H9 (cell line): ENCODE measurements around the gene NUP214. TPM values are rescaled to one million over a fixed set of nuclear protein-coding genes. Genes with fewer than 3 reads are reported as not detected.
A peak's percentile ranks its signal among the peaks of the same experiment; 100 is the strongest.

Source experiments
- DNase-seq: peaks from one replicate; pipeline ENCODE4 v3.0.0-alpha.2; 2017
- H2AFZ ChIP-seq: one replicate; pipeline ENCODE4 v1.6.1; 2013; ENCODE audit warnings: mild to moderate bottlenecking, low read length, control low read depth, moderate library complexity
- H2AK5ac ChIP-seq: 2 replicates; pipeline ENCODE4 v1.6.1; 2013; ENCODE audit warnings: low read length, control low read depth, mixed read lengths; ENCODE audit not compliant: insufficient read length
- H2BK120ac ChIP-seq: one replicate; pipeline ENCODE4 v1.6.1; 2013; ENCODE audit warnings: low read depth, mild to moderate bottlenecking, low read length, control low read depth, inconsistent platforms; ENCODE audit not compliant: poor library complexity, severe bottlenecking
- H2BK12ac ChIP-seq: 2 replicates; pipeline ENCODE4 v1.6.1; 2013; ENCODE audit warnings: low read length, control low read depth, mixed read lengths, low read depth; ENCODE audit not compliant: insufficient read length
- H2BK15ac ChIP-seq: 2 replicates; pipeline ENCODE4 v1.6.1; 2013; ENCODE audit warnings: low read depth, low read length, control low read depth
- H2BK20ac ChIP-seq: one replicate; pipeline ENCODE4 v1.6.1; 2013; ENCODE audit warnings: low read depth, mild to moderate bottlenecking, low read length, control low read depth, inconsistent platforms; ENCODE audit not compliant: poor library complexity, severe bottlenecking
- H2BK5ac ChIP-seq: 2 replicates; pipeline ENCODE4 v1.6.1; 2013; ENCODE audit warnings: low read length, control low read depth, mixed read lengths; ENCODE audit not compliant: insufficient read length
- H3K14ac ChIP-seq: 2 replicates; pipeline ENCODE4 v1.6.1; 2013; ENCODE audit warnings: low read length, control low read depth; ENCODE audit not compliant: insufficient read depth
- H3K18ac ChIP-seq: 2 replicates; pipeline ENCODE4 v1.6.1; 2013; ENCODE audit warnings: low read depth, mild to moderate bottlenecking, mixed read lengths, low read length, control low read depth; ENCODE audit not compliant: insufficient read length
- H3K23ac ChIP-seq: 2 replicates; pipeline ENCODE4 v1.6.1; 2013; ENCODE audit warnings: low read length, control low read depth, mixed read lengths, low read depth; ENCODE audit not compliant: insufficient read length
- H3K23me2 ChIP-seq: 2 replicates; pipeline ENCODE4 v1.6.1; 2013; ENCODE audit warnings: low read depth, mild to moderate bottlenecking, mixed read lengths, low read length, control low read depth; ENCODE audit not compliant: insufficient read length, poor library complexity, severe bottlenecking
- H3K27ac ChIP-seq: 2 replicates; pipeline ENCODE4 v1.5.1; 2013; ENCODE audit warnings: low read length, control low read depth, mixed read lengths, low read depth; ENCODE audit not compliant: insufficient read length
- H3K27me3 ChIP-seq: 2 replicates; pipeline ENCODE4 v1.6.1; 2013; ENCODE audit warnings: low read length, control low read depth, inconsistent platforms; ENCODE audit not compliant: insufficient read depth
- H3K4ac ChIP-seq: 2 replicates; pipeline ENCODE4 v1.6.1; 2013; ENCODE audit warnings: low read depth, mild to moderate bottlenecking, control low read depth, inconsistent platforms, low read length, moderate library complexity
- H3K4me1 ChIP-seq: 2 replicates; pipeline ENCODE4 v1.6.1; 2013; ENCODE audit warnings: low read length, control low read depth, inconsistent platforms; ENCODE audit not compliant: insufficient read depth
- H3K4me2 ChIP-seq: 2 replicates; pipeline ENCODE4 v1.6.1; 2013; ENCODE audit warnings: low read length, control low read depth, mixed read lengths; ENCODE audit not compliant: insufficient read length, insufficient read depth
- H3K56ac ChIP-seq: 2 replicates; pipeline ENCODE4 v1.6.1; 2013; ENCODE audit warnings: low read depth, mild to moderate bottlenecking, mixed read lengths, low read length, control low read depth; ENCODE audit not compliant: insufficient read length
- H3K79me1 ChIP-seq: 2 replicates; pipeline ENCODE4 v1.6.1; 2013; ENCODE audit warnings: low read depth, mild to moderate bottlenecking, moderate library complexity, low read length, control low read depth, inconsistent platforms; ENCODE audit not compliant: insufficient read depth, poor library complexity, severe bottlenecking
- H3K79me2 ChIP-seq: 2 replicates; pipeline ENCODE4 v1.6.1; 2013; ENCODE audit warnings: low read length, control low read depth, inconsistent platforms; ENCODE audit not compliant: insufficient read depth
- H3K9ac ChIP-seq: 2 replicates; pipeline ENCODE4 v1.6.1; 2013; ENCODE audit warnings: low read length, control low read depth, mixed read lengths; ENCODE audit not compliant: insufficient read length; ENCODE audit errors: extremely low read depth
- H3K9me3 ChIP-seq: one replicate; pipeline ENCODE4 v1.6.1; 2013; ENCODE audit warnings: low read depth, low read length, inconsistent platforms; ENCODE audit not compliant: control insufficient read depth
- H3T11ph ChIP-seq: one replicate; pipeline ENCODE4 v1.6.1; 2013; ENCODE audit warnings: mild to moderate bottlenecking, low read length, control low read depth, inconsistent platforms
- H4K20me1 ChIP-seq: one replicate; pipeline ENCODE4 v1.6.1; 2013; ENCODE audit not compliant: control insufficient read depth, insufficient read length, insufficient read depth
- H4K5ac ChIP-seq: 2 replicates; pipeline ENCODE4 v1.6.1; 2013; ENCODE audit warnings: low read depth, mild to moderate bottlenecking, mixed read lengths, low read length, control low read depth; ENCODE audit not compliant: insufficient read length
- H4K8ac ChIP-seq: replicated peaks from 2 replicates; pipeline ENCODE4 v1.6.1; 2013; ENCODE audit warnings: low read length, control low read depth, mixed read lengths, low read depth; ENCODE audit not compliant: insufficient read length
- H4K91ac ChIP-seq: 2 replicates; pipeline ENCODE4 v1.6.1; 2013; ENCODE audit warnings: low read depth, mild to moderate bottlenecking, moderate library complexity, mixed read lengths, low read length, control low read depth; ENCODE audit not compliant: insufficient read length
- H3K27ac Mint-ChIP-seq, 3 experiments: 2 replicates in 2 of 3; 3 replicates in 1 of 3; pipeline ENCODE4 v1.8.0; 2020 to 2021; ENCODE audit warnings: mixed read lengths in 3 of 3, mild to moderate bottlenecking in 1 of 3, moderate library complexity in 1 of 3
- H3K27me3 Mint-ChIP-seq: 2 replicates; pipeline ENCODE4 v1.8.0; 2021; ENCODE audit warnings: low read depth, mild to moderate bottlenecking, moderate library complexity, mixed read lengths
- H3K36me3 Mint-ChIP-seq, 3 experiments: 2 replicates in 2 of 3; 3 replicates in 1 of 3; pipeline ENCODE4 v1.8.0; 2020 to 2021; ENCODE audit warnings: low read depth in 3 of 3, mixed read lengths in 3 of 3; ENCODE audit not compliant: insufficient read depth in 1 of 3
- H3K4me1 Mint-ChIP-seq, 2 experiments: 2 replicates each; pipeline ENCODE4 v1.8.0; 2020; ENCODE audit warnings: mixed read lengths in 2 of 2
- H3K4me3 Mint-ChIP-seq, 2 experiments: 2 replicates in 1 of 2; 3 replicates in 1 of 2; pipeline ENCODE4 v1.8.0; 2020 to 2021; ENCODE audit warnings: mild to moderate bottlenecking in 2 of 2, mixed read lengths in 2 of 2, moderate library complexity in 1 of 2
- H3K9me3 Mint-ChIP-seq, 2 experiments: 2 replicates in 1 of 2; 3 replicates in 1 of 2; pipeline ENCODE4 v1.8.0; 2020; ENCODE audit warnings: mild to moderate bottlenecking in 2 of 2, mixed read lengths in 2 of 2, moderate library complexity in 1 of 2
- WGBS: extraction: QIAGEN DNeasy Blood & Tissue Kit; methylation state at CpG from one replicate; pipeline ENCODE4 v1.1.7; 2013; ENCODE audit warnings: missing lambda C conversion rate, low lambda C conversion rate, mixed read lengths; ENCODE audit not compliant: insufficient read length; ENCODE audit errors: extremely low coverage; 5-methylcytosine and 5-hydroxymethylcytosine counted together
- total RNA-seq: library from RNA; stranded (reverse); gene quantifications from 2 replicates; pipeline ENCODE4 v1.2.1, GENCODE V29; 2021
- TF ChIP-seq, protein P1 (sequence below): fragments of 200-600 bp; sonication (generic); conservative IDR thresholded peaks from 3 replicates; pipeline ENCODE4 v1.8.0; 2021; ENCODE audit warnings: antibody characterized with exemption, mild to moderate bottlenecking

NUP214 gene
- total RNA-seq, 1 experiment from 2014 or later = 53.8 TPM

DNA sequence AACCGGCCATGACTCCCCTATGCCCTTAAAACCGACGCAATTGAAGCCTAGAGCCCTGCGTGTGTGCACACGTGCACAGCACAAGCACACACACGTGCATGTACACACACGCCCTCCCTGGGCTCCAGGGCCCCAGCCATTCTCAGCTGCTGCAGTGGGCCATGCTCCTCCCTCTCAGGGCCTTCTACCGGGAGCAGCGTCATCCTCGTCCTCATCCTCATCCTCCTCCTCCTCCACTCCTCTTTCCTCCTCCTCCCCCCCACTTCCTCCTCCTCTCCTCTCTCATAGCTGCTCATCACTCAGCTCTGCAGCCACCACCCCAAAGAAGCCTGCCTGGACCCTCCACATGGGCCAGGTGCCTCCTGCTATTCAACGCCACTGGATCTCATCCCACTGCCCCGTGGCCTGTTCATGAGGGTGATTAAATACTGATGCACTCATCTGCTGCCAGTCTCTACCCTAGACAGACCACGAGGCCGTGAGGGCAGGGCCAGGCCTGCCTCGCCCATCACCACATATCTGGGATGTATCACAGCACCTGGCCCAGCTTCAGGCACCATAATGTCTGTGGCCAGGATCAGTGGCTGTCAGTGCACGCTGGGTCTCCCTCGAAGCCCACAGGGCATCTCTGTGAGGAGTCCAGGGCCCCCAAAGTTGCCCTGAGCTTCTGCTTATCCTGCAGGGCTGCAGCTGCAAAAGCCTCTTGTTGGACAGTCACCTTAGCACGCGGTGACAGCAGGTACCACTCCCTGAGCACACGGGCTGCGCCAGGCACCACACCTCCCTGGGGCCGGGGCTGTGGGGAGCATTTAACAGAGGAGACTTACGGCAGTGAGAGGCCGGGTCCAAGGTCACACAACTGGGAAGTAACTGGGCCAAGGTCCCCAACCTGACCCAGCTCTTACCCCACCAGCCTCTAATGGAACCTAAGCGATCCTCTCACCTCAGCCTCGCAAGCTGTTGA is 141.2 kb downstream of the NUP214 start:
- H3K27ac Mint-ChIP-seq = peak overlapping the region in 1 of 3 experiments; percentile 2; a peak in 2 of 7 replicates
- WGBS = no CpG with 5 or more reads among the region's 26 CpGs
- H3K4me2 ChIP-seq = no peak overlapping the region
- H4K91ac ChIP-seq = no peak overlapping the region
- no peaks in the 10 kb centered on the region for H3K9me3 ChIP-seq
- TF ChIP-seq, protein P1, sequence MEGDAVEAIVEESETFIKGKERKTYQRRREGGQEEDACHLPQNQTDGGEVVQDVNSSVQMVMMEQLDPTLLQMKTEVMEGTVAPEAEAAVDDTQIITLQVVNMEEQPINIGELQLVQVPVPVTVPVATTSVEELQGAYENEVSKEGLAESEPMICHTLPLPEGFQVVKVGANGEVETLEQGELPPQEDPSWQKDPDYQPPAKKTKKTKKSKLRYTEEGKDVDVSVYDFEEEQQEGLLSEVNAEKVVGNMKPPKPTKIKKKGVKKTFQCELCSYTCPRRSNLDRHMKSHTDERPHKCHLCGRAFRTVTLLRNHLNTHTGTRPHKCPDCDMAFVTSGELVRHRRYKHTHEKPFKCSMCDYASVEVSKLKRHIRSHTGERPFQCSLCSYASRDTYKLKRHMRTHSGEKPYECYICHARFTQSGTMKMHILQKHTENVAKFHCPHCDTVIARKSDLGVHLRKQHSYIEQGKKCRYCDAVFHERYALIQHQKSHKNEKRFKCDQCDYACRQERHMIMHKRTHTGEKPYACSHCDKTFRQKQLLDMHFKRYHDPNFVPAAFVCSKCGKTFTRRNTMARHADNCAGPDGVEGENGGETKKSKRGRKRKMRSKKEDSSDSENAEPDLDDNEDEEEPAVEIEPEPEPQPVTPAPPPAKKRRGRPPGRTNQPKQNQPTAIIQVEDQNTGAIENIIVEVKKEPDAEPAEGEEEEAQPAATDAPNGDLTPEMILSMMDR = no peak
- H3K27ac ChIP-seq = no peak overlapping the region
- no peak overlapping the region for H2AFZ ChIP-seq
- H3K9me3 Mint-ChIP-seq = no peaks in the 10 kb centered on the region
- H3T11ph ChIP-seq = no peak overlapping the region
- peaks cover 10 to 18% of the 10 kb centered on the region in 2 experiments for H3K4me1 Mint-ChIP-seq
- H3K14ac ChIP-seq = no peak overlapping the region; the same call in 1 of the 2 replicates
- H3K27me3 Mint-ChIP-seq = no peaks in the 10 kb centered on the region
- no peak overlapping the region for H2BK12ac ChIP-seq
- H4K5ac ChIP-seq = no peak overlapping the region
- H2BK5ac ChIP-seq = peak overlapping the region; percentile 70
- no peak overlapping the region for H2BK15ac ChIP-seq
- no peak overlapping the region for H3K56ac ChIP-seq
- H3K18ac ChIP-seq = no peak overlapping the region
- no peak for DNase-seq
- no peaks in the 10 kb centered on the region for H3K27me3 ChIP-seq
- H3K79me2 ChIP-seq = no peaks in the 10 kb centered on the region
- H3K79me1 ChIP-seq = no peaks in the 10 kb centered on the region
- no peaks in the 10 kb centered on the region for H3K23me2 ChIP-seq
- H3K4me3 Mint-ChIP-seq = no peak overlapping the region; a peak in 1 of 5 replicates
- no peak overlapping the region for H4K8ac ChIP-seq
- no peaks in the 10 kb centered on the region for H4K20me1 ChIP-seq
- H3K36me3 Mint-ChIP-seq = no peaks in the 10 kb centered on the region
- no peak overlapping the region for H2AK5ac ChIP-seq
- H3K4ac ChIP-seq = no peak overlapping the region
- H3K23ac ChIP-seq = no peak overlapping the region
- no peaks in the 10 kb centered on the region; the same call in 1 of the 2 replicates for H3K4me1 ChIP-seq
- H2BK20ac ChIP-seq = no peak overlapping the region
- H3K9ac ChIP-seq = no peak overlapping the region
- no peak overlapping the region for H2BK120ac ChIP-seq
